NB4 (cell line): ENCODE measurements around the gene PRM2.

Experiments
- DNase-seq: peaks from one replicate; pipeline ENCODE4 v3.0.0; 2010; ENCODE audit warnings: low read depth
- H3K4me3 ChIP-seq: one replicate; pipeline ENCODE4 v1.5.1; 2011; ENCODE audit warnings: mild to moderate bottlenecking, low read depth, low read length, moderate library complexity
- MYC ChIP-seq: IDR thresholded peaks from 2 replicates; pipeline ENCODE4 v1.6.1; 2011; ENCODE audit warnings: low read depth, low read length
- POLR2A ChIP-seq: IDR thresholded peaks from 2 replicates; pipeline ENCODE4 v1.6.1; 2011; ENCODE audit warnings: mild to moderate bottlenecking; ENCODE audit not compliant: insufficient read length; ENCODE audit errors: extremely low read depth
- TF ChIP-seq, protein P1 (sequence below): IDR thresholded peaks from 2 replicates; pipeline ENCODE4 v1.6.1; 2011; ENCODE audit warnings: low read depth, low read length
- TF ChIP-seq, protein P2 (sequence below): IDR thresholded peaks from one replicate; pipeline ENCODE4 v1.5.1; 2012; ENCODE audit warnings: low read depth, low read length

Gene PRM2

DNA sequence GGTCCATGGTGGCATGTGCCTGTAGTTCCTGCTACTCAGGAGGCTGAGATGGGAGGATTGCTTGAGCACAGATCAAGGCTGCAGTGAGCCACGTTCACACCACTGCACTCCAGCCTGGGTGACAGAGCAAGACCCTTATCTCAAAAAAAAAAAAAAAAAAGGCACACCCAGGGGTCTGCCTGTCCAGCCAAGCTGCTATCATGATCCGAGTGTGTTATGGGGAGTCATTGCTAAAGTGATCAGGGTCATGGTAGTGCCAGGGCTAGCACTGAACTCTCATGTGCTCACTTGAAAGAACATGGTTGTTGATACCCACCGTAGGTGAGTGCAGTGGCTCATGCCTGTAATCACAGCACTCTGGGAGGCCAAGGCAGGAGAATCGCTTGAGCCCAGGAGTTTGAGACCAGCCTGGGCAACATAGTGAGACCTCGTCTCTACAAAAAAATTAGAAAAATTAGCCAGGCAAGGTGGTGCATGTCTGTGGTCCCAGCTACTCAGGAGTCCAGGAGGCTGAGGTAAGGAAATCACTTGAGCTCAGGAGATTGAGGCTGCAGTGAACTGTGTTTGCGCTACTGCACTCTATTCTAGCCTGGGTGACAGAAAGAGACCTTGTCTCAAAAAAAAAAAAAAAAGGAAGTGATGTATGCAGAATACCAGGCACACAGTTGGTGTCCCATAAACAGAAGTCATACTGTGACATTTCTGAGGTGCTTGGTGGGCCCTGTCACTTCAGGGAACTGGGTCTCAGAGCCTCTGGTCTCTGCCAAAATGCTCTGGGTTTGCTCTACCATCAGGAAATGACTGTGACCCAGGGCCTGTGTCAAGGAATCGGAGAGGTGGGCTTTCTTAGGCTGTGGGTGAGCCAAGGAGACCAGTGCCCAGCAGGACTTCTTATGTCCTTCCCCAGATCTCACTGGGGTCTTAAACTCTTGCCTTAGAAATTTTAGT is 2.7 kb upstream of the PRM2 start:
- DNase-seq, result peak; percentile 47
- no peak overlapping the region for H3K4me3 ChIP-seq
- TF ChIP-seq POLR2A (no peak), MYC (no peak)
- TF ChIP-seq, protein P1, sequence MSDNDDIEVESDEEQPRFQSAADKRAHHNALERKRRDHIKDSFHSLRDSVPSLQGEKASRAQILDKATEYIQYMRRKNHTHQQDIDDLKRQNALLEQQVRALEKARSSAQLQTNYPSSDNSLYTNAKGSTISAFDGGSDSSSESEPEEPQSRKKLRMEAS, result no peak
- TF ChIP-seq, protein P2, sequence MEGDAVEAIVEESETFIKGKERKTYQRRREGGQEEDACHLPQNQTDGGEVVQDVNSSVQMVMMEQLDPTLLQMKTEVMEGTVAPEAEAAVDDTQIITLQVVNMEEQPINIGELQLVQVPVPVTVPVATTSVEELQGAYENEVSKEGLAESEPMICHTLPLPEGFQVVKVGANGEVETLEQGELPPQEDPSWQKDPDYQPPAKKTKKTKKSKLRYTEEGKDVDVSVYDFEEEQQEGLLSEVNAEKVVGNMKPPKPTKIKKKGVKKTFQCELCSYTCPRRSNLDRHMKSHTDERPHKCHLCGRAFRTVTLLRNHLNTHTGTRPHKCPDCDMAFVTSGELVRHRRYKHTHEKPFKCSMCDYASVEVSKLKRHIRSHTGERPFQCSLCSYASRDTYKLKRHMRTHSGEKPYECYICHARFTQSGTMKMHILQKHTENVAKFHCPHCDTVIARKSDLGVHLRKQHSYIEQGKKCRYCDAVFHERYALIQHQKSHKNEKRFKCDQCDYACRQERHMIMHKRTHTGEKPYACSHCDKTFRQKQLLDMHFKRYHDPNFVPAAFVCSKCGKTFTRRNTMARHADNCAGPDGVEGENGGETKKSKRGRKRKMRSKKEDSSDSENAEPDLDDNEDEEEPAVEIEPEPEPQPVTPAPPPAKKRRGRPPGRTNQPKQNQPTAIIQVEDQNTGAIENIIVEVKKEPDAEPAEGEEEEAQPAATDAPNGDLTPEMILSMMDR, result no peak

DNA sequence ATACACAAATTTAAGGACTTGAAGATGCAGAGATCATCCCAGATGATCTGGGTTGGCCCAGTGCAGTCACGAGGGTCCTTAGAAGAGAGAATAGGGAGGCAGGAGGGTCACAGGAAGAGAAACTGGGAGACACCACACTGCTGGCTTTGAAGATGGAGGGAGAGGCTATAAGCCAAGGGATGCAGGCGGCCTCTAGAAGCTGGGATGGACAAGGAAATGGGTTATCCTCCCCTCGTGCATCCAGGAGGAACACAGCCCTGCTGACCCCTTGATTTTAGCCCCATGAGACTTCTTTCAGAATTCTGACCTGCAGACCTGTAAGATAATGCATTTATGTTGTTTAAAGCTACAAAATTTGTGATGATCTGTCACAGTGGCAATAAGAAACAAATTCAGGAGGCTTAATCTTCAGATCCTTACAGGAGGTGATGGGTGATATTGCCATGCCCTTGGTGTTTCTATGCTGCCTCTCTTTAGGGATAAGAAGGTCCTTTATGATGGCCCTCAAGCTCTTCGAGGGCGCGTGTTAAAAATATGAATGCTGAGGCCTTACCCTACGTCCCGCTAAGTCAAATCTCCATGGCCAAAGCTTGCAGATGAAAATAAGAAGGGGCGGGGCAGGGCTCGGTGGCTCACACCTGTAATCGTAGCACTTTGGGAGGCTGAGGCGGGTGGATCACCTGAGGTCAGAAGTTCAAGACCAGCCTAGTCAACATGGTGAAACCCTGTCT is 1.5 kb upstream of the PRM2 start:
- no peak overlapping the region for H3K4me3 ChIP-seq
- no peak for DNase-seq
- no peak for TF ChIP-seq MYC
- TF ChIP-seq, protein P1, result no peak
- TF ChIP-seq, protein P2, result no peak
- no peak for TF ChIP-seq POLR2A

- no peak for DNase-seq
- H3K4me3 ChIP-seq, result no peak overlapping the region
- TF ChIP-seq, protein P1, result no peak
These were observed 765 bp upstream of the PRM2 start for GRCh38 chr16:11276896-11277593.

DNA sequence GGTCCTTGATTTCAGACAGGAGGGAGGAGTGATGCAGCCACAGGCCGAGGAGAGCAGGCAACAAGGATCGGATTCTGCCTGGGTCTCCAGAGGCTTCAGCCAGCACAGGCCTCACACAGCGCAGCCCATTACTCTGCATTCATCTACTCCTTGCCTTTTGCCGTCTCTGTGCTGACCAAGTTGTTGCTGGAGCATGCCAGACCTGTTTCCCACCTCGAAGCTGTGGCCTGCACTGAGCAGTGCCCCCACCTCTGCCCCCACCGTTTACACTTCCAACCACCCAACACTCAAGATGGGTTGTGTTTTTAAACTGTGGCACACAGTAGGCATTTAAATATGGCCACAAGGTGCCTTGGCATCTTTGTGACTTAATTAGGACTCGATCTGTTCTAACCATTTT is 1.3 kb downstream of the PRM2 start:
- no peak for TF ChIP-seq POLR2A
- TF ChIP-seq, protein P2, result no peak
- no peak for TF ChIP-seq MYC
- TF ChIP-seq, protein P1, result no peak
- no peak for DNase-seq
- no peak overlapping the region for H3K4me3 ChIP-seq

GRCh38 chr16:11273721-11274324 is 2.5 kb downstream of the PRM2 start:
- no peak overlapping the region for H3K4me3 ChIP-seq
- DNase-seq, result no peak
- TF ChIP-seq MYC, result no peak
- TF ChIP-seq, protein P2, result no peak
- no peak for TF ChIP-seq POLR2A
- TF ChIP-seq, protein P1, result no peak
